Loucy (cell line): ENCODE results near the gene SHROOM2.

Experiments used
- EZH2phosphoT487 ChIP-seq: fragments of 200-600 bp; IDR thresholded peaks from 2 replicates; pipeline ENCODE4 v1.6.1; 2018; ENCODE audit warnings: antibody characterized with exemption, mild to moderate bottlenecking, moderate library complexity, borderline replicate concordance
- TF ChIP-seq, protein P1 (sequence below): fragments of 200-600 bp; sonication (generic); conservative IDR thresholded peaks from 2 replicates; pipeline ENCODE4 v1.5.1; 2014; ENCODE audit warnings: mild to moderate bottlenecking, antibody characterized with exemption, low read length

DNA sequence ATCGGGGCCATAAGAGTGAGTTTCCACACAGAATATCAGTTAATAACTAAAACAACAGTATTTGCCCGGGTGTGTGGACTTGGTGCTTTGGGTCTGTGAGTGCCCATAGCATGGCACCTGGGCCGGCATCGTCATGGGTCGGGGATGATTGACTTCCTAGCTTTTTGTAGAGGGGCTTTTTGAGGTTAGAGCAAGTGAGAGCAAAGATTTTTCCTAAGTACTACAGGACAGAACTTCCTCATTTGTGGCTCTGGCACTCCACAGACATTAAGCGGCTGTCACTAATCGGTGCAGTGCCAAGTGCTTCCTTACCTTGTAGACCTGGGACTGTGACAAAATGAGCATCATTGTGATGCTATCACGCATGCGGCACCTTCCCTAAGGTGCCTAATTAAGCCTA, 81.0 kb downstream of the SHROOM2 start:
- TF ChIP-seq, protein P1, sequence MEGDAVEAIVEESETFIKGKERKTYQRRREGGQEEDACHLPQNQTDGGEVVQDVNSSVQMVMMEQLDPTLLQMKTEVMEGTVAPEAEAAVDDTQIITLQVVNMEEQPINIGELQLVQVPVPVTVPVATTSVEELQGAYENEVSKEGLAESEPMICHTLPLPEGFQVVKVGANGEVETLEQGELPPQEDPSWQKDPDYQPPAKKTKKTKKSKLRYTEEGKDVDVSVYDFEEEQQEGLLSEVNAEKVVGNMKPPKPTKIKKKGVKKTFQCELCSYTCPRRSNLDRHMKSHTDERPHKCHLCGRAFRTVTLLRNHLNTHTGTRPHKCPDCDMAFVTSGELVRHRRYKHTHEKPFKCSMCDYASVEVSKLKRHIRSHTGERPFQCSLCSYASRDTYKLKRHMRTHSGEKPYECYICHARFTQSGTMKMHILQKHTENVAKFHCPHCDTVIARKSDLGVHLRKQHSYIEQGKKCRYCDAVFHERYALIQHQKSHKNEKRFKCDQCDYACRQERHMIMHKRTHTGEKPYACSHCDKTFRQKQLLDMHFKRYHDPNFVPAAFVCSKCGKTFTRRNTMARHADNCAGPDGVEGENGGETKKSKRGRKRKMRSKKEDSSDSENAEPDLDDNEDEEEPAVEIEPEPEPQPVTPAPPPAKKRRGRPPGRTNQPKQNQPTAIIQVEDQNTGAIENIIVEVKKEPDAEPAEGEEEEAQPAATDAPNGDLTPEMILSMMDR, result no peak
- TF ChIP-seq EZH2phosphoT487, result no peak
